ENCODE measurements around the gene UST. TPM values are rescaled to one million over a fixed set of nuclear protein-coding genes. Genes with fewer than 3 reads are reported as not detected.
"Not testable (repeated sequence)": the region's sequence is repeated elsewhere in the genome, so short reads cannot be mapped to it uniquely, and the experiment has no call there.

UST gene
- polyA plus RNA-seq, 1 donor: 5.8 TPM

DNA sequence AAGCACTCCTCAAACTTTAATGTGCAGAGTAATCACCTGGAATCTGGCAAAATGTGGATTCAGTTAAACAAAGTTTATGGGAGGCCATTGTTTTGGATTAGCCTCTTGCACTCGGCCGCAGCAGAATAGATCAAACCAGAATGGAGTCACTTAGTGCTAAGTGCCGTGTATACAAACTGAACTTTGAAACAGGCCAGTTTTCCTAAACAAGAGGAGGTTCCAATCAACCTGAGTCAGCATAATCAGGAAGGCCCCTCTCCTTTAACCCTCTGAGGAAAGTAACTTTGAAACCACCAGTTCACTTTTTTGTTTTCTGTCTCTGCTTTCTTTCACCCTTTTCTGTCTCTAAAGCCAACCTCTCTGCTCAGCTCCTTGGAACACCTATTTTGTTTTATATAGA is 92.2 kb downstream of the UST start:
- no peak for DNase-seq

DNA sequence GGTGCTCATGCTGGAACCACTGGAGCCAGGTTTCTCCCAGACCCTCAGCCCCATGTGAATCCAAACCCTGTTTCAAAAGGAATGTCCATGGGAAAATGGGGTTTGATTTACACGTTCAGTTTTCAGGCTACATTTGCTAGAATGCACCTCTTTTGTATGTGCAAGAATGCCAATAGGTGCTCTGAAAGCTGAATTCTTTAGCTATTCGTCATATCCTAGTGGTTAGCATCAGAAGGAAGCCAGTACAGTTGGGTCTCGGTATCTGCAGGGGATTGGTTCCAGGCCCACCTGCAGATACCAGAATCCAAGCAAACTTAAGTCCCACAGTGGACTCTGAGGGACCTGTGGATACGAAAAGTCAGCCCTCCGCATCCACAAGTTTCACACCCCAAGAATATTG is 93.4 kb downstream of the UST start:
- DNase-seq: no peak

DNA sequence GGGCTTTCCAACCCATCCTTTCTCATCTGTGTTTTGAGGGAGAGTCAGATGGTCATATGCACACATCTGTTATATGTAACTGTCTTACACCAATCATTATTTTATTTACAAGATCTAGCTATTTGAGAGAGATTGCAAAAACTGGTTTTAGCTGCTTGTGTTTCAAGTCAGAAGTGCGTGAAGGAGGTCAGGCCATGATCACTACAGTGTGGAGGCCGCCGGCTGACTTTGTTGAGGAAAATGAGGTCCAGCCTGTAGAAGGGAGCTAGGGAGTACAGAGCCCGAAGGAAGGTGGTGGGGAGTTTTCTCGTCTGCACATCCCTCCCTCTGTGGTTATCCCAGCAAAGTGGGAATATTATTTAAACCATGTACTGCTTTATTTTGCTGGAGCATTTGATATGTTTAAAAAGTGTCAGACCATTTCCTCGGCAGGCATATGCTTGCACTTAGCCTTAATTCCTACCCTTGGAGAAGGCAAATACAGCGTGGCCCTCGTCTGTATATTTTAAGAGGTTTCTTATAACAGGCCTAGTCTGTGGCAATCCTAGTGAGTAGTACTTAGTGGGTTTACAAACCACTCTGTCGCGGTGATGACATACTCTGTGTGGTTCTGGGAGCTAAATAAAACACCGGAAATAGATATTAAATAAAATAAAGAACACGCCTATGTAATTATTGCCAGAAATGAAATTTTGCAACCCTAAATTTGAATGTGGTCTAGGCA is 95.6 kb downstream of the UST start:
- DNase-seq: no peak

DNA sequence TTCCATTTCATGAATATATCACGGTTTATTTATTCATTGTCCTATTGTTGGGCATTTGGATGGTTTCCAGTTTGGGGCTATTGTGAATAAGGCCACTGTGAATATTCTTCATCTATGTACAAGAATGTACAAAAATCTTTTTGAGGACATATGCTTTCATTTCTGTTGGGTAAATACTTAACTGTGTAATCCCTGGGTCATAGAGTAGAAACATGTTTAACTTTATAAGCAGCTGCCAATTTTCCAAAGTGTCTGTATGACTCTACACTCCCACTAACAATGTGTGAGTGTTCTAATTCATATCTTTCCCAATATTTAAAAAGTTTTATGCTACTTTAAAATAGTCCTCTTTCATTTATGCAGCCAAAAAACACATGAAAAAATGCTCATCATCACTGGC is 98.6 kb downstream of the UST start:
- no peak for DNase-seq

DNA sequence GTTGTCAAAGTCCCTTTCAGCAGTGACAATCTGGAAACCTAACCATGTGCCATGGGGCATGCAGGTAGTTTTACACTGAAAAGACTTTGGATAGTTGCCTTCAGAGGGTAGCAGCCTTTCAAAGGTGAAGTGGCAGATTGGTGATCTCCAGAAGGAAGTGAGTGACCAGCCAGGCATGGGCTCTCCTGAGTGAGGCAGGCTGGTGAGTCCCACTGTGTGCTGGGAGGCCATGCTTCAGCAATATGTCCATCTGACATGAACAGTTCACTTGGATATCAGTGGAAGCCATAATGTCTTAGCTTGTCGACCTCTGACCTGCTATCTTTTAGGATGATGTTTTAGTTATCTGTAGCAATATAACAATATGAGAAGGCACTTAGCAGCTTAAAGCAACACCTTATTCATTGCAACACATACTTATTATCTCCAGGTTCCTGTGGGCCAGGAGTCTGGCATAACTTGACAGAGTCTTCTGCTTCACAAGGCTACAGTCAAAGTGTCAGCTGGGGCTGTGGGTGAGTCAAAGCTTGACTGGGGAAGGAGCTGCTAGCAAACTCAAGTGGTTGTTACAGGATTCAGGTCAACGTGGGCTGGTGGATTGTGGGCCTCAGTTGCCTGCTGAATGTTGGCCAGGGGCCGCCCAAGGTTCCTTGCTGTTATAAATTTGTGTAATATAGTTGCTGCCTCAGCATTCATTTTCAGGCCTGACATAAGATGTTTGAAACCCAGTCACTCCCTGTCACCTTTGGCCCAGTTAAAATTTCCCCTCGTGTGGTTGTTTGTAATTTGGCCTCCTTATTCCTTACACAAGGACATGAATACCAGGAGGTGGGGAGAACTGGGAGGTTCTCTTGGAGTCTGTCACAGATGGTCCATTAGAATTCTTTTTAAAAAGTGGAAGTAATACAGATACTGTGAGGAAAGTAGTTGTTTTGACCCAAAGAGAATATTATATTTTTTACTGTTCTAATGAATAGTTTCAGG is 100.2 kb downstream of the UST start:
- DNase-seq: no peak

DNA sequence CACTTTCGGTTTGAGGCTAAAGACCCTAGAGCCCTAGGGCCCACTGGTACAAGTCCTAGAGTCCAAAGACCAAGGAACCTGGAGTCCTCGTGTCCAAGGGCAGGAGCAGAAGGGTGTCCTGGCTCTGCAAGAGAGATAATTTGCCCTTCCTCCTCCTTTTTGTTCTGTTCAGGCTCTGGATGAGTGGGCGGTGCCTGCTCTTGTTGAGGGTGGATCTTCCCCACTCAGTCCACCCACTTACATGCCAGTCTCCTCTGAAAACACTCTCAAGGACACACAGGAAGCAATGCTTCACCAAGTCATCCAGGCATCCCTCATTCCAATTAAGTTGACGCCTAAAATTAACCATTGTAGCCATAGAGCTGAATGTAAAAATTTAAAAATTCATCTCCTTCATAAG is 102.1 kb downstream of the UST start:
- no peak for DNase-seq

DNA sequence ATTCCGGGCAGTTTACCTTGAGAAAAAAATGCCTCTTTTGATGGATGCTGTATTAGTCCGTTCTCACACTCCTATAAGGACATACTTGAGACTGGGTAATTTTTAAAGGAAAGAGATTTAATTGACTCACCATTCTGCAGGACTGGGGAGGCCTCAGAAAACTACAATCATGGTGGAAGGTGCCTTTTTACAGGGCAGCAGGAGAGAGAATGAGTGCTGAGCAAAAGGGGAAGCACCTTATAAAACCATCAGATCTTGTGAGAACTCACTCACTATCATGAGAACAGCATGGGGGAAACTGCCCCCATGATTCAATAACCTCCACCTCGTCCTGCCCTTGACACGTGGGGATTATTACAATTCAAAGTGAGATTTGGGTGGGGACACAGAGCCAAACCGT is 102.6 kb downstream of the UST start:
- DNase-seq: not testable (repeated sequence)

DNA sequence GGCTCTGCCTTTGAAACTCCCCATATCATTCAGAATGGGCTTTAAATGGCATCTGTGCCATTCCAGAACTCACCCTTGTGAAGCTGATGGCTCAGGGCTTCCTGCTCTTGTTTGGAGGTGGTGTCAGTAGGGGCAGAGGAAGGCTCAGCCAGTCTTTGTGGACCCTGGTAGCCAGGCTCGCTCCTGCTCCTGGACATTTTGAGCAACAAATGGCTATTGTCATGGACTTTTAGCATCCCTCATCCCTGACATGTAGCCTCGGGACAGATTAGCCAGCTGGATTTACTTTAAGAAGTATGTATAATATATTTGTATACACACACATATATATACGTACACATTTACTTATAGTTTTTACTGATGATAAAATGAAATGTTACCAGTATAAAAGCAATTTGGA is 104.1 kb downstream of the UST start:
- no peak for DNase-seq

DNA sequence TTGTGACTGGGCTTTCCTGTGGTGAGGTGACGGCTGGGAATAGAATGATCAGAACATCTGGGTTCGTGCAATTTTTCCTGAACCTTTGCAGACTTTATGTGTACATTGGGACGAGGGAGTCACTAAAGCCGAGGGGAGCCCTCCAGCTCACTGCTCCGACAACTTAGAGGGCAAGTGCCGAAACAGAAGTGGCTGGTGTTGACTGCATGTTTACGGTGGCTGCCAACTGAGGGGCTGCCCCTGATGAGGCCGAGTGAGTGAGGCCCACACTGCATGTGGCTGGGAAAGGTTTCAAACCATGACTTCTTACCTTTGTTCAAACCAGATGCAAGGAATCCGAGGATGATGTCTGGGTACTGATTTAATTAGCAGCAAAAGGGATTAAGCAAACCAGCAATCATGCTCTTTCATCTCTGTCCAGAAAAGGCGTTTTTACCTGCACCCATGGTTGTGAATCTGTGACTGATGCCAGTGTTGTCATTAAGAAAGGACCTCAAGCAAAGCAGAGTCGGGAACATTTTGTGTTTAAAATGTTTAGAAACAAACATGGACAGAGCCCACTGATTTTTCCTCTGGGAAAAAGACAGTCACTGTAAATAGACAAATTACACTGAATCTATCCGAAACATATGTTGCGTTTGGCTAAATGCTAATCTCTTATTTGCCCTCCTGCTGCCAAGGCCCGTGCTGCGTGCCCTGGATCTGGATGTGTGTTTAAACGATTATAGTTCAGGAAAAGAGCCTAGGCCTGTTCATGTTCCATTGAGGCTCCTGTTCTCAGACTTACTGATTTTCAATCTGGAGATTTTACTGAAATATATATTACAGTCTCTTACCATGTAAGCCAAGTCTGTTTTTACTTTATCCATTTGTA is 105.1 kb downstream of the UST start:
- no peak for DNase-seq

DNA sequence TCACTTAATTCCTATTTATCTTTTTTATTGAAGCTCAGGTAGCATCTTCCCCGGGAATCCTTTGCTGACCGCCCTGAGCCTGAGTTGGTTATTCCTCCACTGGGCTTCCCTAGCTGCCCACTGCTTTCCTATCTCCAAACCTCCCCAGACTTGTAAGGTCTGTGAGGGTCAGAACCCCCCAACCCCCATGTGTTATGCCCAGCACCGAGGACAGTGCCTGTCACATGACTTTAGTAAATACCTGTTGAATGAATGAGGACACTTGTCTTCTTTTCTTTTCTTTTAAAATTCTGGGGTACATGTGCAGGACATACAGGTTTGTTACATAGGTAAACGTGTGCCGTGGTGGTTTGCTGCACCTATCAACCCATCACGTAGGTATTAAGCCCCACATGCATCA is 105.9 kb downstream of the UST start:
- no peak for DNase-seq

DNA sequence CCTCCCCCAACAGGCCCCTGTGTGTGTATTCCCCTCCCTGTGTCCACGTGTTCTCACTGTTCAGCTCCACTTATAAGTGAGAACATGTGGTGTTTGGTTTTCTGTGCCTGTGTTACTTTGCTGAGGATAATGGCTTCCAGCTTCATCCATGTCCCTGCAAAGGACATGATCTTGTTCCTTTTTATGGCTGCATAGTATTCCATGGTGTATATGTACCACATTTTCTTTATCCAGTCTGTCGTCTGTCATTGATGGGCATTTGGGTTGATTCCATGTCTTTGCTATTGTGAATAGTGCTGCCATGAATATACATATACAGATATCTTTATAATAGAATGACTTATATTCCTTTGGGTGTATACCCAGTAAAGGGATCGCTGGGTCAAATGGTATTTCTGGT is 106.3 kb downstream of the UST start:
- not testable (repeated sequence) for DNase-seq

DNA sequence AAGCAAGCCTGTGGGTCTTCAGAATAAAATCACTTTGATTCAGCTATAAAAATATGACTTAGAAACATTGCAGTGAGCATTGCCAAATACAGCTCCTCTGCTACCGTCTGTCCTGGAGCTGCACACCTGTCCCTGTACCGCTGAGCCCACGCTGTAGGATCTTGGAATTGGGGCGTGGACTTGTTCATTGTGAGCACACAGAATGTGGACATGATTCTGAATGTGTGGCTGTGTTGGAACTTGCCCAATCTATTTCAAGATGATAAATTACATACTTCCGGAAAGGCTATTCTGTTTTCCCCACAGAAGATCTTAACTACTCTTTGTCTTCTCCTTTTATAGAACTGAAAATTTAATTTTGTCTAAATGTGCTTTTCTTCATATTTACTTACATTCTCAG is 107.3 kb downstream of the UST start:
- DNase-seq: no peak

DNA sequence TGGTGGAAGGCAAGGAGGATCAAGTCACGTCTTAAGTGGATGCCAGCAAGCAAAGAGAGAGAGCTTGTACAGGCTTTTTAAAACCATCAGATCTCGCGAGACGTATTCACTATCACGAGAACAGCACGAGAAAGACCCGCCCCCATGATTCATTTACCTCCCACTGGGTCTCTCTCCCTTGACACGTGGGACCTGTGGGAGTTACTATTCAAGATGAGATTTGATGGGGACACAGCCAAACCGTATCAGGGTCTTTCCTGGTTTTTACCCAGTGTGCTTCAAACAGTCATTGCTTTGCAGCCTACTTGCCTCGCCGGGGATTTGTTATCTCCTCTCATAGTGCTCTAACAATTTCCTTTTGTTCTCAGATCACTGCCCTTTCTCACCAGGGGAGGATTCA is 108.2 kb downstream of the UST start:
- DNase-seq: no peak

DNA sequence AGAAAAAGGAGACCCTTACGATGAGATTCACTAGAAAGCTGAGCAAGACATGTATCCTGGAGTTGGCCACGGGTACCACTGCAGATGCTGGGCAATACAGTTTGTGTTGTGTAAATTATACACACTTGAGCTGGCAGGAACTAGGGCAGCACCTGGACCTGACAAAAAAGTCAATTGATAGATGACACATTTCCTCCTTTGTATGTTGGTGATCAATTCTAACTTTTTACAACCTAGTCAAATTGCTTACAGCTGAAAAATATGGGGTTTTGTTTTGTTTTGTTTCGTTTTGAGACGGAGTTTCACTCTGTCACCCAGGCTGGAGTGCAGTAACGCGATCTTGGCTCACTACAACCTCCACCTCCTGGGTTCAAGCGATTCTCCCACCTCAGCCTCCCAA is 108.9 kb downstream of the UST start:
- no peak for DNase-seq

DNA sequence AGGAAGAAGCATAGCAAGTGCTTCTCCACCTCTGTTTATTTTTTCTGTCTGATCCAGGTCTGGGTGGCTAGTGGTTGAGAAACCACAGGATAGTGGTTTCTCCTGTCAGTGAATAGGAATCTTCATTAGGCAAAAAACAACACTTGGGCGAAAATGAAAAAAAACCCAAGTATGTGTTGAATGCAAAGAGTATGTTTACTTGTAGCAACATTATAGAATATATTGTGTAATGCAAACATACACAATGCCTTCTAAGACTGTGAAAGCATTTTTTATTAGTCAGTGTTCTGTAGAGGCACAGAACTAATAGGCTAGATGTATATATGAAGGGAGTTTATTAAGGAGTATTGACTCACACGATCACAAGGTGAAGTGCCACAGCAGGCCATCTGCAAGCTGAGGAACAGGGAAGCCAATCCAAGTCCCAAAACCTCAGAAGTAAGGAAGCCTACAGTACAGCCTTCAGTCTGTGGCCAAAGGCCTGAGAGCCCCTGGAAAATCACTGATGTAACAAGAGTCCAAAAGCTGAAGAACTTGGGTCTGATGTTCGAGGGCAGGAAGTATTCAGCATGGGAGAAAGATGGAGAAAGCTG is 111.1 kb downstream of the UST start:
- DNase-seq: no peak

DNA sequence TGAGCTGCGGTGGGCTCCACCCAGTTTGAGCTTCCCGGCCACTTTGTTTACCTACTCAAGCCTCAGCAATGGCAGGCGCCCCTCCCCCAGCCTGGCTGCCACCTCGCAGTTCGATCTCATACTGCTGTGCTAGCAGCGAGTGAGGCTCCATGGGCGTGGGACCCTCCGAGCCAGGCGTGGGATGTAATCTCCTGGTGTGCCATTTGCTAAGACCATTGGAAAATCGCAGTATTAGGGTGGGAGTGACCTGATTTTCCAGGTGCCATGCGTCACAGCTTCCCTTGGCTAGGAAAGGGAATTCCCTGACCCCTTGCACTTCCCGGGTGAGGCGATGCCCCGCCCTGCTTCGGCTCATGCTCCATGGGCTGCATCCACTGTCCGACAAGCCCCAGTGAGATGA is 117.3 kb downstream of the UST start:
- DNase-seq: not testable (repeated sequence)

DNA sequence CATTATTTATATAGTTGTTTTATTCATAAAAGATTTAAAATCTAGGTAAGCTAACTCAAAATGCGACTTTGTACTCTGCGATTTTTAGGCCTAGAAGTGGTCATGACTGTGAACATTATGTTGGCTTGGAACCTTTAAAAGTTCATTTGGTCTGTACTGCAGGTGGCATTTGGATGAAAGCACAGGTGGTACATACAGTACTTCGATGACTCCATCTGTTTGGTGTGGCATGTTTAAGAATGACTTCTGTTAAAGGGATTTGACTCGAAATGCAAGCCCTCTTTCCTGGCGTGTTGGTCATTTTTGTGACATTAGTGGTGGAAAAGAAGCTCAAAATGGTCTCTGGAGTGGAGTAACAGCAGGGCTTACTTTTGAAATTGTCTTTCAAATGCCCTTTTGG is 118.1 kb downstream of the UST start:
- no peak for DNase-seq

DNA sequence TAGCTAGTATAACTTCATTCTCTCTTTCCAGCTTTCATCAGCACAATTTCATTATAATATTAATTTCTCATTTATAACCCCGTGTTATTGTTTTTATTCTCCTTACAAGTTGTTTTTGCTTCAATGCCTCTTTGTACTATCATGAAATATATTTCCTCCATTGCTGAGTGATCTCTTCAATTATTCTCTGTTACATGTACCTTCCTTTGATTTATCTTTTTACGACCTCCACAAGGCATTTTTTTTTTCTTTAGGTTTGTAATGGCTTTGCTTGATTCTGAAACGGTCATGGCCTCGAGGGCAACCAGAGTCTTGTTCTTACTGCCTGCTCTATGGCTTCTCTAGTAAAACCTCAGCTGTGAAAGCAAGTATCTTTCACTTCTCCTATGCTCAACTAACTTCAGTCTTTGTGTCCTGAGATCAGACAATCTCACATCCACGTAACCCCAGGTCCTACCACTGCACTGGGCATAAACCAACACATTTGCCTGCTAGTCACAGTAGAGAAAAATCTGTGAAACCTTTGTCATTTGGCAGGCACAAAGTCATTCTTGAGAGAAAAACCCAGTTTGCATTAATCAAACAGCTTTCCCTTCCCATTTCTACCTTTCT is 119.9 kb downstream of the UST start:
- DNase-seq: no peak

DNA sequence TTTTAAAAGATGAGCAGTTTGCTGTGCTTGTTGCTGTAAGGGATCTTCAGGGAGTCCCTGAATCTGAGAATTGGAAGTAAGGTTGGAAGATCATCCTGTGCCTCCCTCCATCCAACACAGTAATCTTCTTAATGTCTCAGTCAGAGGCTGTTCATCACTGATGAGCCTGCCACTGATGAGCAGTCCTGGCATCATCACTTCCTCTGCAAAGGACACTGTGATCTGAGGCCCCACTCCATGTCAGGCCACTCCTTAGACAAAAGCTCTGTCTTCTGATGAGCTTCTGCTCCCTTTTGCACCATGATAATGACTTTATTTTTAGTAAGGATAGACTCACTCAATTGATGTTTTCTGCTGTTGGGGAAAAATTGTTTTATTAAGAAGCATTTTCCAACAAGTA is 121.0 kb downstream of the UST start:
- DNase-seq: no peak

DNA sequence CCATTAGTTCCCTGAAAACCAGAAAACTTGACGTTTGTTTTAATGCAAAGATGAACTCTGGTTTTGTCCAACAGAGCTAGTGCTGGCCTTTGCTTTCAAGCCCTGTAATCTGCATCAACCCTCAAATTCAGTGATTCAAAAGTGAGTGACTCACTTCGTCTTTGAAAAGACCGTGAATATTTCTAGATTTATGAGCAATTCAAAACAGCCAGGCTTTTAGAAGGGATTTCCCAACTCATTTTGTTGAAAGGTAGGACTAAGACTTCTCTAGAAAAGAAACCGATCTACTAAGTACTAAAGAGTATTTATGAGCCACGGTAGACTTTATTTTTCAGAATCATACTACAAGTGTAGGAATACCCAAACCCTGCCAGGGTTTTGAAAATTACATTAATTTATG is 121.5 kb downstream of the UST start:
- DNase-seq: no peak

DNA sequence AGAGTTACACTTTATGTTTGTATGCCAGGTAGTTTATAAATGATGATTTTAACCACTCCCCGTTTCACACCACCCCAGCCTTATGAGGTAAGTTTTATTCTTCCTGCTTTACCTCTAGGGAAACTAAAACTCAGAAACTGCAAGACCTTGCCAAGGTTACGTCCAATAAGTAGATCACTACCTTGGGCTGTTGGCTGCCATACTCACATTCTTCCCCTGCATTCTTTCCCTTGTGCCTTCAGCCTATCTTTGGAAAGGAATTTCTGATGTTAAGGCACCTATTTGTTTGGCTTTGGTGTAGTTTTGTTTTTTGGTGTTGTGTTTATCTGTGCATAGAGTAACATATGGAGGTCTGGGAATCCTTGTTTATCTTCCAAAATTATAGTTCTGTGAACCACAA is 122.1 kb downstream of the UST start:
- DNase-seq: no peak

DNA sequence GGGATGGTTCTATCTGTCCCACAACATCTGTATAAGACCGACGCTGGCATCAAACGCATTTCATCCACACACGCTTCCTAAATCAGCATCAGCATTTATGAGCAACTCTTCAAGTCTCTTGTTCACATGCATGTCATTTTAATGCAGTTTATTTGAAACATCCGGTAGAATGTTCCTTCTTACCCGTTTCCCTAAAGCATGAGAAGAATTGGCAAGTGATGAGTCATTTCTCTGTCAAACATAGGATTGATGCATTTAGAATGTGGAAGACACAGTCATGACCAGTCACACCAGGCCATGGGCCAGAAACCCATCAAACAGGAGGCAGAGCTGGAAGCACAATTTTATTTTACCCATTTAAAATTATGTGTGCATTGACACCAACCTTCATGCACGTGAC is 122.8 kb downstream of the UST start:
- DNase-seq: no peak

All from hindlimb muscle (tissue), 1 donor.